ENCODE measurements around the gene KDM6A. TPM values are rescaled to one million over a fixed set of nuclear protein-coding genes. Genes with fewer than 3 reads are reported as not detected.

Gene KDM6A
- total RNA-seq, 1 experiment from 2014 or later: 45.0 TPM

DNA sequence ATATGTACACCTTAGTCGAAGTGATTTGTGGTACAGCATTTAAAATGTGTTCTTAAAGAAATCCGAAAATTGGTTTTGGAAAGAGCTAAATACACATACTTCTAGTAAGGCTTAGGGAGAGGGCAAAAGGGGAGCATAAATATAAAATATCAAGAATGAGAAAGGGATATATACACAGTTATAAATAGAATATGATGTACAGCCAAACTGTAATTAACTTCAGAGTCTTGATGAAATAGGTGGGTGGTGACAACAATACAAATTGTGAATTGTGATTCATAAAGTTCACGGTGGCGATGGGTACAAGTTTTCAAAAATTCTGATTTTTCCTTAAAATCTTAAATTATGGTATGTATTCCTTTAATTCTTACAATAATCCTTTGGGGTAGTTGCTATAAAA, 62.2 kb downstream of the KDM6A start (continued):
- TF ChIP-seq, protein P1, sequence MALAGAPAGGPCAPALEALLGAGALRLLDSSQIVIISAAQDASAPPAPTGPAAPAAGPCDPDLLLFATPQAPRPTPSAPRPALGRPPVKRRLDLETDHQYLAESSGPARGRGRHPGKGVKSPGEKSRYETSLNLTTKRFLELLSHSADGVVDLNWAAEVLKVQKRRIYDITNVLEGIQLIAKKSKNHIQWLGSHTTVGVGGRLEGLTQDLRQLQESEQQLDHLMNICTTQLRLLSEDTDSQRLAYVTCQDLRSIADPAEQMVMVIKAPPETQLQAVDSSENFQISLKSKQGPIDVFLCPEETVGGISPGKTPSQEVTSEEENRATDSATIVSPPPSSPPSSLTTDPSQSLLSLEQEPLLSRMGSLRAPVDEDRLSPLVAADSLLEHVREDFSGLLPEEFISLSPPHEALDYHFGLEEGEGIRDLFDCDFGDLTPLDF (CRISPR knock-in tag; IDR thresholded peaks at IDR 0.05): no peak
- no peak for TF ChIP-seq ELF4 (CRISPR knock-in tag; IDR thresholded peaks at IDR 0.05; ENCODE audit: low read depth)
- TF ChIP-seq NR1H2 (CRISPR knock-in tag; IDR thresholded peaks at IDR 0.05): no peak
- no peak for TF ChIP-seq TP53 (CRISPR knock-in tag; IDR thresholded peaks at IDR 0.05)

- no peak overlapping the region for H3K27ac Mint-ChIP-seq
- CTCF ChIA-PET: no interaction called here
- H3K9me3 Mint-ChIP-seq: no peaks in the 10 kb centered on the region
Observed at GRCh38 chrX:44935640-44936039, 62.7 kb downstream of the KDM6A start.

More at GRCh38 chrX:44935640-44936039, 62.7 kb downstream of the KDM6A start:
- Mint-ChIP-seq H3K4me1 (peaks cover 33% of the 10 kb centered on the region), H3K4me3 (no peak overlapping the region), H3K27me3 (ENCODE audit: low read depth) (no peaks in the 10 kb centered on the region), H3K36me3 (0 out of 2 replicates have a peak, but pooled peaks cover 5% of the 10 kb centered on the region)
- ATAC-seq: no peak
- DNase-seq (ENCODE audit: low spot score): no peak
- TF ChIP-seq MLX (CRISPR knock-in tag; IDR thresholded peaks at IDR 0.05) (no peak), ESRRA (CRISPR knock-in tag; IDR thresholded peaks at IDR 0.05; ENCODE audit: borderline replicate concordance) (no peak), ZNF512 (CRISPR knock-in tag; IDR thresholded peaks at IDR 0.05; ENCODE audit: borderline replicate concordance) (no peak), CREB1 (CRISPR knock-in tag; IDR thresholded peaks at IDR 0.05) (no peak), NFATC4 (CRISPR knock-in tag; IDR thresholded peaks at IDR 0.05) (no peak), SOX15 (CRISPR knock-in tag; IDR thresholded peaks at IDR 0.05) (no peak), EMX1 (CRISPR knock-in tag; IDR thresholded peaks at IDR 0.05) (no peak), CREM (CRISPR knock-in tag; IDR thresholded peaks at IDR 0.05) (no peak), ZSCAN18 (CRISPR knock-in tag; IDR thresholded peaks at IDR 0.05) (no peak), HMGA2 (CRISPR knock-in tag; IDR thresholded peaks at IDR 0.05) (no peak), SP1 (CRISPR knock-in tag; conservative IDR thresholded peaks at IDR 0.05) (no peak), PREB (CRISPR knock-in tag; IDR thresholded peaks at IDR 0.05; ENCODE audit: borderline replicate concordance) (no peak), ZNF416 (CRISPR knock-in tag; IDR thresholded peaks at IDR 0.05) (no peak), FOXK1 (CRISPR knock-in tag; IDR thresholded peaks at IDR 0.05) (no peak)
- TF ChIP-seq, protein P2, sequence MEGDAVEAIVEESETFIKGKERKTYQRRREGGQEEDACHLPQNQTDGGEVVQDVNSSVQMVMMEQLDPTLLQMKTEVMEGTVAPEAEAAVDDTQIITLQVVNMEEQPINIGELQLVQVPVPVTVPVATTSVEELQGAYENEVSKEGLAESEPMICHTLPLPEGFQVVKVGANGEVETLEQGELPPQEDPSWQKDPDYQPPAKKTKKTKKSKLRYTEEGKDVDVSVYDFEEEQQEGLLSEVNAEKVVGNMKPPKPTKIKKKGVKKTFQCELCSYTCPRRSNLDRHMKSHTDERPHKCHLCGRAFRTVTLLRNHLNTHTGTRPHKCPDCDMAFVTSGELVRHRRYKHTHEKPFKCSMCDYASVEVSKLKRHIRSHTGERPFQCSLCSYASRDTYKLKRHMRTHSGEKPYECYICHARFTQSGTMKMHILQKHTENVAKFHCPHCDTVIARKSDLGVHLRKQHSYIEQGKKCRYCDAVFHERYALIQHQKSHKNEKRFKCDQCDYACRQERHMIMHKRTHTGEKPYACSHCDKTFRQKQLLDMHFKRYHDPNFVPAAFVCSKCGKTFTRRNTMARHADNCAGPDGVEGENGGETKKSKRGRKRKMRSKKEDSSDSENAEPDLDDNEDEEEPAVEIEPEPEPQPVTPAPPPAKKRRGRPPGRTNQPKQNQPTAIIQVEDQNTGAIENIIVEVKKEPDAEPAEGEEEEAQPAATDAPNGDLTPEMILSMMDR (IDR thresholded peaks at IDR 0.05): no peak
- POLR2A ChIA-PET: no interaction called here

Measured in WTC11 (cell line).